Adrenal gland (tissue), 12 donors: ENCODE data around the gene PIP5K1C. TPM values are rescaled to one million over a fixed set of nuclear protein-coding genes. Genes with fewer than 3 reads are reported as not detected.

ENCODE experiments used
- DNase-seq, 7 donors: peaks; one replicate each; pipeline ENCODE4 v3.0.0-alpha.2; 2019 to 2020
- H3K27ac ChIP-seq, 5 donors: fragments of 200-600 bp; sonication (generic) in 4 of 5; 1 replicate in 3 of 5; 2 replicates in 2 of 5; pipeline versions ENCODE4 v1.5.1 to v1.8.0; 2016 to 2020; ENCODE audit warnings: mild to moderate bottlenecking in 1 of 5
- H3K27me3 ChIP-seq: fragments of 200-600 bp; 2 replicates; pipeline ENCODE4 v1.8.0; 2021
- H3K36me3 ChIP-seq, 2 donors: fragments of 200-600 bp; replicated peaks in 1 of 2; 1 replicate in 1 of 2; 2 replicates in 1 of 2; pipeline versions ENCODE4 v1.5.1 to v1.8.0; 2018 to 2022
- H3K4me1 ChIP-seq, 2 donors: fragments of 200-600 bp; replicated peaks in 1 of 2; 1 replicate in 1 of 2; 2 replicates in 1 of 2; pipeline versions ENCODE4 v1.5.1 to v1.8.0; 2018 to 2021
- H3K4me3 ChIP-seq, 4 donors: fragments of 200-600 bp; sonication (generic) in 3 of 4; one replicate each; pipeline ENCODE4 v1.5.1; 2016 to 2018
- H3K9me3 ChIP-seq, 3 donors: fragments of 200-600 bp; sonication (generic) in 1 of 3; replicated peaks in 1 of 3; 1 replicate in 2 of 3; 2 replicates in 1 of 3; pipeline versions ENCODE4 v1.5.1 to v1.8.0; 2016 to 2021
- CTCF ChIP-seq, 6 experiments: fragments of 450-650 bp in 4 of 6; fragments of 200-600 bp in 2 of 6; sonication (generic) in 1 of 6; IDR thresholded peaks; 1 replicate in 5 of 6; 2 replicates in 1 of 6; pipeline versions ENCODE4 v1.5.1 to v1.8.0; 2016 to 2021; ENCODE audit warnings: antibody characterized with exemption in 6 of 6, mild to moderate bottlenecking in 2 of 6, moderate library complexity in 1 of 6
- POLR2A ChIP-seq, 2 donors: fragments of 450-650 bp; IDR thresholded peaks; one replicate each; pipeline ENCODE4 v1.6.1; 2017; ENCODE audit warnings: antibody characterized with exemption in 2 of 2, mild to moderate bottlenecking in 2 of 2, moderate library complexity in 1 of 2
- WGBS, 4 donors: extraction: QIAGEN DNeasy Blood & Tissue Kit in 2 of 4; methylation state at CpG; one replicate each; pipeline versions ENCODE4 v1.1.5 to v1.1.7; 2013 to 2017; 5-methylcytosine and 5-hydroxymethylcytosine counted together
- intact Hi-C, 2 donors: fragments of 100-400 bp; cut with DNase I; formaldehyde crosslinking; loops; one replicate each; pipeline versions ENCODE4 v1.14.1 to v1.15.0; 2022 to 2023
- polyA plus RNA-seq, 3 donors: library from polyadenylated mRNA; stranded (reverse); fragments of 200-250 nt in 2 of 3; fragments of 350-450 nt in 1 of 3; fragmentation: Illumina TruSeq in 1 of 3; extraction: RNeasy Lipid Tissue Mini Kit (QIAGEN cat#74804) in 1 of 3; gene quantifications; one replicate each; pipeline ENCODE4 v1.2.3, GENCODE V29; 2013 to 2014
- total RNA-seq, 9 donors: library from RNA; depleted of rRNA in 4 of 9; stranded (reverse); fragments of >200 nt in 4 of 9; fragments of 120-200 nt in 1 of 9; fragmentation: NEBNext Ultra II Directional in 1 of 9; extraction: Animal tissue kit (Norgen Biotek cat#: 25700) in 1 of 9; gene quantifications; one replicate each; pipeline versions ENCODE4 v1.1.0 to v1.2.4, GENCODE V29; 2013 to 2023
- donor health status: healthy with polysubstance abuse.
- donor health status: Bipolar disorder and iron deficiency.
- donor health status: DM: yes; HTN: yes; CAD: no.
- donor health status: DM: no; HTN: no; CAD: no.
- donor health status: DM: no; HTN: no; CAD: no.
- donor health status: DM: yes; HTN: yes; CAD: no.

Gene PIP5K1C
- total and polyA plus RNA-seq, 12 donors = 4.0 to 44.7 (median 31.0) TPM

- 85 to 91% (median 89%) methylated on average over 10 to 41 of the region's 41 CpGs for WGBS, 4 donors
- Histone ChIP-seq H3K9me3 (no peaks in the 10 kb centered on the region), H3K27ac (peak overlapping the region in 1 of 5 donors; percentile 11), H3K36me3 (peaks cover 0 to 15% of the 10 kb centered on the region in 2 donors), H3K27me3 (no peaks in the 10 kb centered on the region), H3K4me3 (no peak overlapping the region), H3K4me1 (peaks cover 26 to 40% of the 10 kb centered on the region in 2 donors)
- peak in 1 of 7 donors; percentile 22 for DNase-seq
- intact Hi-C loops = loop anchor here in 1 of 2 donors (5.0 kb wide), 1 partner anchor 64 kb away; no protein-coding TSS in a partner anchor
- TF ChIP-seq CTCF (IDR thresholded peaks at IDR 0.05) (no peak), POLR2A (IDR thresholded peaks at IDR 0.05) (no peak)
Measured at GRCh38 chr19:3610745-3611717, 89.2 kb downstream of the PIP5K1C start.

GRCh38 chr19:3609779-3610719 is 90.2 kb downstream of the PIP5K1C start:
- no peak for TF ChIP-seq CTCF (IDR thresholded peaks at IDR 0.05)
- no peak for TF ChIP-seq POLR2A (IDR thresholded peaks at IDR 0.05)
- intact Hi-C loops = loop anchor here in 1 of 2 donors (5.0 kb wide), 1 partner anchor 63 kb away; no protein-coding TSS in a partner anchor
- H3K27me3 ChIP-seq = no peaks in the 10 kb centered on the region
- 71 to 78% (median 73%) methylated on average over 17 to 24 of the region's 24 CpGs for WGBS, 4 donors
- H3K27ac ChIP-seq = peak overlapping the region in 3 of 5 donors; percentile 52 to 94 (median 78)
- peaks cover 0 to 14% of the 10 kb centered on the region in 2 donors for H3K36me3 ChIP-seq
- H3K4me3 ChIP-seq = no peak overlapping the region
- peaks cover 26 to 47% of the 10 kb centered on the region in 2 donors for H3K4me1 ChIP-seq
- no peaks in the 10 kb centered on the region for H3K9me3 ChIP-seq
- DNase-seq = peak in 3 of 7 donors; percentile 23 to 57 (median 26)

- DNase-seq = peak in 5 of 7 donors; percentile 34 to 76 (median 59)
- Histone ChIP-seq H3K36me3 (peaks cover 0 to 14% of the 10 kb centered on the region in 2 donors), H3K27ac (peak overlapping the region in 4 of 5 donors; percentile 74 to 94 (median 80)), H3K4me1 (peaks cover 31 to 51% of the 10 kb centered on the region in 2 donors), H3K27me3 (no peaks in the 10 kb centered on the region), H3K4me3 (no peak overlapping the region), H3K9me3 (no peaks in the 10 kb centered on the region)
- TF ChIP-seq POLR2A (IDR thresholded peaks at IDR 0.05) = no peak
- TF ChIP-seq CTCF (IDR thresholded peaks at IDR 0.05) = no peak
- WGBS, 4 donors = 40 to 62% (median 47%) methylated on average over 8 to 21 of the region's 21 CpGs
- intact Hi-C loops = no loop called here
Measured at GRCh38 chr19:3608750-3609322, 91.4 kb downstream of the PIP5K1C start.
